Endothelial cell of umbilical vein (primary cell): ENCODE measurements around the gene ATXN1L. TPM values are rescaled to one million over a fixed set of nuclear protein-coding genes. Genes with fewer than 3 reads are reported as not detected.

Experiments
- BruUV-seq: library from RNA; stranded (reverse); fragments of 400-500 nt; replicated peaks from 2 replicates; lab custom pipeline; 2021; lab: Mats Ljungman, UMichigan
- CTCF ChIA-PET: fragments of 300-600, 350-600 bp; sonication (Branson Sonifier 250); formaldehyde crosslinking; loops from one replicate; lab custom pipeline; 2021; ENCODE audit warnings: antibody characterized with exemption, inconsistent platforms; lab: Charles Lee
- POLR2A ChIA-PET: fragments of 300-600, 350-600 bp; sonication (Branson Sonifier 250); formaldehyde crosslinking; loops from one replicate; lab custom pipeline; 2021; ENCODE audit warnings: antibody characterized with exemption, inconsistent platforms; lab: Charles Lee
- DNase-seq: peaks from one replicate; pipeline ENCODE4 v3.0.0-alpha.2; 2011; ENCODE audit warnings: low read depth, low spot score
- FAIRE-seq: peaks from 2 replicates; lab custom pipeline; 2011; peaks lifted over from hg19 to GRCh38; lab: Jason Lieb, UNC
- H2AFZ ChIP-seq: 2 replicates; pipeline ENCODE4 v1.6.0; 2012; ENCODE audit warnings: low read depth, low read length, control low read depth, inconsistent platforms
- H3K27ac ChIP-seq: 2 replicates; pipeline ENCODE4 v1.5.1; 2011; ENCODE audit warnings: low read depth, mild to moderate bottlenecking, control low read depth, low read length, moderate library complexity; ENCODE audit not compliant: insufficient read depth
- H3K27me3 ChIP-seq, 2 experiments: 2 replicates each; pipeline versions ENCODE4 v1.6.0 to v1.6.1; 2011; ENCODE audit warnings: low read length in 2 of 2, mixed read lengths in 1 of 2; ENCODE audit not compliant: control insufficient read depth in 2 of 2, insufficient read depth in 2 of 2
- H3K36me3 ChIP-seq, 2 experiments: 2 replicates in 1 of 2; 3 replicates in 1 of 2; pipeline ENCODE4 v1.5.1; 2011; ENCODE audit warnings: low read length in 2 of 2, mild to moderate bottlenecking in 1 of 2, moderate library complexity in 1 of 2; ENCODE audit not compliant: control insufficient read depth in 2 of 2, insufficient read depth in 2 of 2; ENCODE audit errors: extremely low read depth in 1 of 2
- H3K4me1 ChIP-seq: 3 replicates; pipeline ENCODE4 v1.5.1; 2011; ENCODE audit warnings: mild to moderate bottlenecking, low read length; ENCODE audit not compliant: control insufficient read depth, insufficient read depth; ENCODE audit errors: extremely low read depth
- H3K4me2 ChIP-seq: 2 replicates; pipeline ENCODE4 v1.6.1; 2011; ENCODE audit warnings: low read length, control low read depth, mixed read lengths; ENCODE audit not compliant: insufficient read depth
- H3K4me3 ChIP-seq, 3 experiments: fragments of 200-600 bp in 1 of 3; sonication (generic), shearing (Covaris generic) in 1 of 3; replicated peaks in 1 of 3; 2 replicates each; pipeline ENCODE4 v1.5.1; 2011 to 2016; ENCODE audit warnings: control low read depth in 3 of 3, low read length in 3 of 3, mild to moderate bottlenecking in 2 of 3, inconsistent platforms in 1 of 3, low read depth in 1 of 3, moderate library complexity in 1 of 3; ENCODE audit not compliant: insufficient read depth in 1 of 3
- H3K79me2 ChIP-seq: 2 replicates; pipeline ENCODE4 v1.6.0; 2012; ENCODE audit warnings: low read length, inconsistent platforms; ENCODE audit not compliant: control insufficient read depth, insufficient read depth
- H3K9ac ChIP-seq: replicated peaks from 2 replicates; pipeline ENCODE3; 2011; ENCODE audit warnings: low read length, control low read depth; ENCODE audit not compliant: insufficient read depth; ENCODE audit errors: extremely low read depth
- H3K9me1 ChIP-seq: replicated peaks from 3 replicates; pipeline ENCODE4 v1.6.0; 2011; ENCODE audit warnings: mild to moderate bottlenecking, low read length; ENCODE audit not compliant: control insufficient read depth, insufficient read depth; ENCODE audit errors: extremely low read depth
- H3K9me3 ChIP-seq: replicated peaks from 2 replicates; pipeline ENCODE4 v1.5.1; 2012; ENCODE audit warnings: low read length, inconsistent platforms; ENCODE audit not compliant: control insufficient read depth, insufficient read depth
- H4K20me1 ChIP-seq: replicated peaks from 2 replicates; pipeline ENCODE3; 2011; ENCODE audit warnings: mild to moderate bottlenecking, low read length; ENCODE audit not compliant: control insufficient read depth, insufficient read depth; ENCODE audit errors: extremely low read depth
- EZH2 ChIP-seq: IDR thresholded peaks from 2 replicates; pipeline ENCODE4 v1.6.1; 2012; ENCODE audit warnings: borderline replicate concordance, low read depth, mild to moderate bottlenecking, moderate library complexity, low read length, inconsistent platforms; ENCODE audit not compliant: severe bottlenecking
- MYC ChIP-seq: IDR thresholded peaks from one replicate; pipeline ENCODE4 v1.6.1; 2011; ENCODE audit warnings: mild to moderate bottlenecking, low read depth, low read length
- POLR2A ChIP-seq: IDR thresholded peaks from 2 replicates; pipeline ENCODE4 v1.6.1; 2012; ENCODE audit warnings: low read depth, mild to moderate bottlenecking, control low read depth, low read length
- POLR2AphosphoS5 ChIP-seq: IDR thresholded peaks from 2 replicates; pipeline ENCODE4 v1.6.1; 2012; ENCODE audit warnings: low read depth, mild to moderate bottlenecking, control low read depth, low read length, moderate library complexity; ENCODE audit not compliant: insufficient read depth
- dilution Hi-C: fragments of 300-500 bp; cut with MboI; formaldehyde crosslinking; loops from one replicate; pipeline ENCODE4 v1.15.0; 2019; ENCODE audit warnings: low sequenced_read_pairs; ENCODE audit not compliant: extremely low pct_ligation_motif_present
- intact Hi-C: fragments of 100-400 bp; cut with micrococcal nuclease; formaldehyde crosslinking; loops from one replicate; pipeline ENCODE4 v1.10.0; 2022
- polyA plus RNA-seq, 4 experiments: library from polyadenylated mRNA; depleted of rRNA in 3 of 4; stranded (reverse) in 3 of 4; unstranded in 1 of 4; fragments of >200 nt; gene quantifications; 2 replicates each; pipeline versions ENCODE4 v1.2.1 to v1.2.3, GENCODE V29; 2011 to 2012; ENCODE audit warnings: missing spikeins in 1 of 4
- total RNA-seq: library from RNA; stranded (reverse); gene quantifications from 2 replicates; pipeline ENCODE4 v1.2.3, GENCODE V29; 2021
- TF ChIP-seq, protein P1 (sequence below), 2 donors: IDR thresholded peaks; 1 replicate in 1 of 2; 2 replicates in 1 of 2; pipeline ENCODE4 v1.5.1; 2011; ENCODE audit warnings: low read length in 2 of 2, mild to moderate bottlenecking in 2 of 2, moderate library complexity in 2 of 2, control low read depth in 1 of 2, inconsistent platforms in 1 of 2, low read depth in 1 of 2; ENCODE audit not compliant: insufficient read depth in 1 of 2; ENCODE audit errors: extremely low read depth in 1 of 2

The ATXN1L gene
- total and polyA plus RNA-seq, 2 donors (not counting 3 experiments of a cell fraction or from before 2014, with no cell fraction given) = 15.6 to 23.9 TPM

DNA sequence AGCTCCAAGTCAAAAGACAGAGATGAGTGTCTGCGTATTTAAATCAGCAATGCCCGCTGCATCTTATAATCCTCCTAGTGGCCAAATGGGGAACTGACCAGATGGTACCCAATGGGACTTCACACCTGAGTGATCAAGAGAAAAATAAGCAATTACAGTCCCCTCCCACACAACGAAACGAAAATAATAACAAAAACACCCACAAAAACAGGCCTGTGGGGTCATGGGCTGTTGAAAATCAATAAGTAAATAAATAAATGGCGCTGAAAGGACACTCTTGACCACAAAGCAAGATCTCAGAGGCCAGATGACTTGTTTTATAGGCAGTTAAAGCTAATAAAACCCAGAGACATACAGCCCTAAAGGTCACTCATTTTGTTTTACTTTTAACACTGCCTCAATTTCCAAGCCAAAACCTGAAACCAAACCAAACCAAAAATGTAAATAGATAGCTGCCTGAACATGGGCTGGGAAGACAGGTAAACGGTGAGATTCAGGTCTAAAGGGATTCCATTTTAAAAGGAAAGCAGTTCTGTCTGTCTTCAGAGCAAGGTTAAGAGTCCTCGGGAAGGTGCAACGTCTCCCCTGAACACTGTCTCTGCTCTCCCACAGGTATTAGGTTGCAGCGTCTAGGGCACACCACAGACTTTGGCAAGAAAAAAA, 36.9 kb downstream of the ATXN1L start:
- ChIA-PET CTCF (interaction anchor here (0.6 to 6.4 kb wide), 50 partner anchors 9 to 213 kb away, joined by 3 to 212 read pairs (median 4); partner anchors contain the start of genes AP1G1 and IST1), POLR2A (interaction anchor here (0.6 to 0.9 kb wide), 3 partner anchors 54 to 274 kb away, joined by 3 to 5 read pairs (median 3); no protein-coding TSS in a partner anchor)
- H3K36me3 ChIP-seq = peaks cover 0 to 5% of the 10 kb centered on the region in 2 experiments
- DNase-seq = peak; percentile 83
- no peaks in the 10 kb centered on the region for H4K20me1 ChIP-seq
- TF ChIP-seq POLR2A (no peak), EZH2 (no peak), POLR2AphosphoS5 (no peak), MYC (no peak)
- TF ChIP-seq, protein P1, sequence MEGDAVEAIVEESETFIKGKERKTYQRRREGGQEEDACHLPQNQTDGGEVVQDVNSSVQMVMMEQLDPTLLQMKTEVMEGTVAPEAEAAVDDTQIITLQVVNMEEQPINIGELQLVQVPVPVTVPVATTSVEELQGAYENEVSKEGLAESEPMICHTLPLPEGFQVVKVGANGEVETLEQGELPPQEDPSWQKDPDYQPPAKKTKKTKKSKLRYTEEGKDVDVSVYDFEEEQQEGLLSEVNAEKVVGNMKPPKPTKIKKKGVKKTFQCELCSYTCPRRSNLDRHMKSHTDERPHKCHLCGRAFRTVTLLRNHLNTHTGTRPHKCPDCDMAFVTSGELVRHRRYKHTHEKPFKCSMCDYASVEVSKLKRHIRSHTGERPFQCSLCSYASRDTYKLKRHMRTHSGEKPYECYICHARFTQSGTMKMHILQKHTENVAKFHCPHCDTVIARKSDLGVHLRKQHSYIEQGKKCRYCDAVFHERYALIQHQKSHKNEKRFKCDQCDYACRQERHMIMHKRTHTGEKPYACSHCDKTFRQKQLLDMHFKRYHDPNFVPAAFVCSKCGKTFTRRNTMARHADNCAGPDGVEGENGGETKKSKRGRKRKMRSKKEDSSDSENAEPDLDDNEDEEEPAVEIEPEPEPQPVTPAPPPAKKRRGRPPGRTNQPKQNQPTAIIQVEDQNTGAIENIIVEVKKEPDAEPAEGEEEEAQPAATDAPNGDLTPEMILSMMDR (IDR thresholded peaks at IDR 0.05; ENCODE audit: extremely low read depth in 1 of 2, insufficient read depth in 1 of 2, low read depth in 1 of 2, low read length in 2 of 2) = peak; percentile 81 to 82
- peak overlapping the region; percentile 99 for H3K4me2 ChIP-seq
- TSS peak; percentile 37 for BruUV-seq
- H3K9ac ChIP-seq = peak overlapping the region; percentile 68
- H3K9me1 ChIP-seq = no peaks in the 10 kb centered on the region
- H2AFZ ChIP-seq = peak overlapping the region; percentile 100
- H3K9me3 ChIP-seq = no peaks in the 10 kb centered on the region
- peak; percentile 56 for FAIRE-seq
- H3K27me3 ChIP-seq = no peaks in the 10 kb centered on the region
- intact Hi-C loops (loop anchor here (1.0 to 5.0 kb wide), 6 partner anchors 36 to 217 kb away; partner anchors contain the start of genes AP1G1, DHODH and PHLPP2), dilution Hi-C loops (no loop called here)
- H3K79me2 ChIP-seq = no peaks in the 10 kb centered on the region
- H3K27ac ChIP-seq = no peak overlapping the region
- peaks cover 24% of the 10 kb centered on the region for H3K4me1 ChIP-seq
- H3K4me3 ChIP-seq = peak overlapping the region; percentile 45 to 97 (median 90)
